NOMO-1 treated with DMSO at 0.1 percent for 48 hours (cell line): ENCODE results near the gene GNAQ.
"Not testable (repeated sequence)": the region's sequence is repeated elsewhere in the genome, so short reads cannot be mapped to it uniquely, and the experiment has no call there.

ENCODE experiments used
- DNase-seq: peaks from one replicate; lab custom pipeline; 2025; ENCODE audit not compliant: unreplicated experiment; lab: John Stamatoyannopoulos, UW

Gene GNAQ

GRCh38 chr9:77750981-77751340 lies 280.6 kb downstream of the GNAQ start:
- DNase-seq, result no peak

GRCh38 chr9:77750284-77750683 lies 281.3 kb downstream of the GNAQ start:
- no peak for DNase-seq

GRCh38 chr9:77748214-77748772 lies 283.3 kb downstream of the GNAQ start:
- DNase-seq, result no peak

- DNase-seq, result no peak
Measured at GRCh38 chr9:77747163-77747562, 284.4 kb downstream of the GNAQ start.

GRCh38 chr9:77744841-77745430 lies 286.7 kb downstream of the GNAQ start:
- DNase-seq, result no peak

- DNase-seq, result no peak
Measured at GRCh38 chr9:77743386-77743785, 288.2 kb downstream of the GNAQ start.

- DNase-seq, result no peak
Measured at GRCh38 chr9:77738932-77739331, 292.7 kb downstream of the GNAQ start.

- DNase-seq, result no peak
Measured at GRCh38 chr9:77735494-77735893, 296.1 kb downstream of the GNAQ start.

GRCh38 chr9:77731930-77732329 lies 299.7 kb downstream of the GNAQ start:
- DNase-seq, result no peak

GRCh38 chr9:77731008-77731698 lies 300.5 kb downstream of the GNAQ start:
- peak; percentile 2 for DNase-seq

GRCh38 chr9:77729177-77729576 lies 302.4 kb downstream of the GNAQ start:
- no peak for DNase-seq

- no peak for DNase-seq
Measured at GRCh38 chr9:77726814-77727213, 304.8 kb downstream of the GNAQ start.

- DNase-seq, result no peak
Measured at GRCh38 chr9:77726289-77726688, 305.3 kb downstream of the GNAQ start.

- no peak for DNase-seq
Measured at GRCh38 chr9:77725820-77726219, 305.8 kb downstream of the GNAQ start.

- DNase-seq, result no peak
Measured at GRCh38 chr9:77725046-77725694, 306.4 kb downstream of the GNAQ start.

GRCh38 chr9:77721156-77721555 lies 310.5 kb downstream of the GNAQ start:
- not testable (repeated sequence) for DNase-seq

GRCh38 chr9:77719321-77719720 lies 312.3 kb downstream of the GNAQ start:
- DNase-seq, result no peak

GRCh38 chr9:77718298-77718640 lies 313.3 kb downstream of the GNAQ start:
- DNase-seq, result not testable (repeated sequence)

- not testable (repeated sequence) for DNase-seq
Measured at GRCh38 chr9:77717608-77718297, 313.9 kb downstream of the GNAQ start.

GRCh38 chr9:77714077-77714549 lies 317.5 kb downstream of the GNAQ start:
- DNase-seq, result no peak

- peak; percentile 16 for DNase-seq
Measured at GRCh38 chr9:77712533-77713130, 319.0 kb downstream of the GNAQ start.
